Measurements from ENCODE around the gene MAP2K5.

The MAP2K5 gene

GRCh38 chr15:67792250-67792942, 249.9 kb downstream of the MAP2K5 start:
- no peak overlapping the region for H3K4me3 ChIP-seq (replicated peaks; ENCODE audit: low read depth, low read length)
- TF ChIP-seq CTCF (IDR thresholded peaks at IDR 0.05; ENCODE audit: low read depth, low read length, missing control alignments): no peak
- no peak for DNase-seq (ENCODE audit: extremely low read depth, low read depth)

GRCh38 chr15:67794832-67795574, 252.5 kb downstream of the MAP2K5 start:
- H3K4me3 ChIP-seq (replicated peaks; ENCODE audit: low read depth, low read length): no peak overlapping the region
- DNase-seq (ENCODE audit: extremely low read depth, low read depth): no peak
- no peak for TF ChIP-seq CTCF (IDR thresholded peaks at IDR 0.05; ENCODE audit: low read depth, low read length, missing control alignments)

GRCh38 chr15:67796196-67797127, 254.0 kb downstream of the MAP2K5 start:
- no peak overlapping the region for H3K4me3 ChIP-seq (replicated peaks; ENCODE audit: low read depth, low read length)
- no peak for TF ChIP-seq CTCF (IDR thresholded peaks at IDR 0.05; ENCODE audit: low read depth, low read length, missing control alignments)
- DNase-seq (ENCODE audit: extremely low read depth, low read depth): no peak

- no peak for TF ChIP-seq CTCF (IDR thresholded peaks at IDR 0.05; ENCODE audit: low read depth, low read length, missing control alignments)
- DNase-seq (ENCODE audit: extremely low read depth, low read depth): no peak
- no peak overlapping the region for H3K4me3 ChIP-seq (replicated peaks; ENCODE audit: low read depth, low read length)
Observed at GRCh38 chr15:67799801-67800205, 257.3 kb downstream of the MAP2K5 start.

- TF ChIP-seq CTCF (IDR thresholded peaks at IDR 0.05; ENCODE audit: low read depth, low read length, missing control alignments): no peak
Observed at GRCh38 chr15:67801142-67801541, 258.6 kb downstream of the MAP2K5 start.

More at GRCh38 chr15:67801142-67801541, 258.6 kb downstream of the MAP2K5 start:
- no peak for DNase-seq (ENCODE audit: extremely low read depth, low read depth)
- no peak overlapping the region for H3K4me3 ChIP-seq (replicated peaks; ENCODE audit: low read depth, low read length)
